ENCODE measurements around the gene KDM8. TPM values are rescaled to one million over a fixed set of nuclear protein-coding genes. Genes with fewer than 3 reads are reported as not detected.
A peak's percentile ranks its signal among the peaks of the same experiment; 100 is the strongest.

The KDM8 gene
- total RNA-seq = 8.3 and 10.3 TPM in 2 replicates
- long read RNA-seq, transcript KDM8-201 (8 exons, 2,462 nt) = major isoform, 9 of 21 reads
- long read RNA-seq, partial matches to known transcripts = 4 of 21 reads
- long read RNA-seq, other reads (novel, unspliced or antisense) = 8 of 21 reads

DNA sequence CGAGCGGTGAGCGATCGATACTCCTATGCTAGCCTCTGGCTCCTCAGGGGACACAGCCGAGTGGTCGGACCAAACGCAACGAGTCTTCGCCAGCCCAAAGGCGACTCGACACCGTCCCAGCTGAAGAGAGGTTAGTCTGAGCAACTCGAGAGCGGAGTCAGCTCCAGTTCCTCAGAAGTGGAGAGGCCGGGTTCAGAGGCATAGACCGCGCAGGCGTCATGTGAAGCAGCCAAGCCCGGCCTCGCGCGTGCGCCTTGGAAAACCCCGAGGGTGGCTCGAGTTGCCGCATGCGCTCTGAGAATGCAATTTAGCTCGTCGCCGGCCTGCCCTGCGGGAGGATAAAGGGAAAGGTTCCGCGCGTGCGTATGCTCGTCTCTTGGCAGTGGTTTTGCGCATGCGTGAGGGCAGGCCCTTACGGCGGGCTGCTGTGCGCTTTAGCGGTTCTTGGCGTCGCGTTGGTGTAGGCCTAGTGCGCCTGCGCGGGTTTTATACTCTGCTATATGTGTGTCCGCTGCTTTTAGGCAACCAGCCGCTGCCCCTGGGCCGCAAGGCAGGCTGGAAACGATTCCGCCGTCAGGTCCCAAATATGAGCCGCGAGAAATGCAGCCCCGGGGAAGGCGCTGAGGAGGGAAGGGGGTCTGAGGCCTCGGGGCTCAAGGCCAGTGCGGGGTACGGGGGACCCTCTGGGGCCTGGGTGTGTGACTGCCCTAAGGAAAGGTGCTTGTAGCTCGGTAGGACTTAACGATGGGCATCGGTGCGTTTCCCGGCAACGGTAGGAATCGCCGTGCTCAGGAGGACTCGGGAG lies at the start of gene KDM8:
Gene KDM8 (plus strand): TSS at position 20 of the 805 bp plus-strand sequence. CDS start 6,598 bp downstream, outside the sequence.
- no peaks in the 10 kb centered on the region for H3K27me3 Mint-ChIP-seq (ENCODE audit: unreplicated experiment)
- TF ChIP-seq, protein P1, sequence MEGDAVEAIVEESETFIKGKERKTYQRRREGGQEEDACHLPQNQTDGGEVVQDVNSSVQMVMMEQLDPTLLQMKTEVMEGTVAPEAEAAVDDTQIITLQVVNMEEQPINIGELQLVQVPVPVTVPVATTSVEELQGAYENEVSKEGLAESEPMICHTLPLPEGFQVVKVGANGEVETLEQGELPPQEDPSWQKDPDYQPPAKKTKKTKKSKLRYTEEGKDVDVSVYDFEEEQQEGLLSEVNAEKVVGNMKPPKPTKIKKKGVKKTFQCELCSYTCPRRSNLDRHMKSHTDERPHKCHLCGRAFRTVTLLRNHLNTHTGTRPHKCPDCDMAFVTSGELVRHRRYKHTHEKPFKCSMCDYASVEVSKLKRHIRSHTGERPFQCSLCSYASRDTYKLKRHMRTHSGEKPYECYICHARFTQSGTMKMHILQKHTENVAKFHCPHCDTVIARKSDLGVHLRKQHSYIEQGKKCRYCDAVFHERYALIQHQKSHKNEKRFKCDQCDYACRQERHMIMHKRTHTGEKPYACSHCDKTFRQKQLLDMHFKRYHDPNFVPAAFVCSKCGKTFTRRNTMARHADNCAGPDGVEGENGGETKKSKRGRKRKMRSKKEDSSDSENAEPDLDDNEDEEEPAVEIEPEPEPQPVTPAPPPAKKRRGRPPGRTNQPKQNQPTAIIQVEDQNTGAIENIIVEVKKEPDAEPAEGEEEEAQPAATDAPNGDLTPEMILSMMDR (IDR thresholded peaks at IDR 0.05) = no peak
- H3K4me1 Mint-ChIP-seq (ENCODE audit: unreplicated experiment) = peaks cover 28% of the 10 kb centered on the region
- no peaks in the 10 kb centered on the region for H3K36me3 Mint-ChIP-seq (ENCODE audit: unreplicated experiment)
- H3K9me3 Mint-ChIP-seq (ENCODE audit: unreplicated experiment) = no peaks in the 10 kb centered on the region
- DNase-seq (ENCODE audit: extremely low spot score, unreplicated experiment) = peak; percentile 100
- H3K4me3 Mint-ChIP-seq (ENCODE audit: unreplicated experiment) = peak within 1 kb of the TSS; percentile 98
- H3K27ac Mint-ChIP-seq (ENCODE audit: unreplicated experiment) = peak within 1 kb of the TSS; percentile 100

DNA sequence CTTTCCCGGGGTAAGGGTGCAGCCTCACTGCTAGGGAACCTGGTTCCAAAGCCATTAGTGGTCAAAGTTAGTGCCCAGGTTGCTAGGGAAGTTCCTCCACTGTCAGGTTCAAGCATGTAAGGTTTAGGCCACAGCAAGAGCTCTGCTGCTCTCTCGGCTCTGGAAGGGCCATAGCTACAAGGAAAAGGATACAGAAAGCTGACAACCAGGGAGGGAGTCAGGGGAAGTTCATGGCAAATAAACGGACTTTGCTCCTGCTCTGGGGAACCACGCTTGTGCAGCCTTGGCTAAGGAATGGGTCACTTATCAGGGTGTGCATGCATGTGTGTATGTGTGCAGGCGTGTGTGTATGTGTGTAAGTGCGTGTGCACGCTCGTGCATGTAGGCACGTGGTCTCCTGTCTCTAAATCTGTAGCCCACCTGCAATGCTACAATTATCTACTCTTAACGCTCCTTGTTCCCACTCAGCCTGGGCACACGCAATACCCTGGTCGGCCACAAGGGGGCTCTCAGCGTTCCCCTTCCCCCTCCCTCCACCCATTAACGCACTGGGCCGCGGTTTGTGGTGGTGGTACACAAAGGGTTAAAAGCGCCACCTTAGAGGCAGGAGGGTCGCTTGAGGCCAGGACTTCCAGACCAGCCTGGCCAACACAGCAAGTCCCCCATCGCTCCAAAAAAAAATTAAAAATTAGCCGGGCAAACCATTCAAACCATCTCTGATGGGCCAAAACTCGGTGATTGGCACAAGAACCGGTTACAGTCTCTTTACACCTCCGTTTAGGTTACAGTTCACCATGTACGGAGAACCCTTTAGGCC lies 48.4 kb upstream of the KDM8 start:
- Mint-ChIP-seq H3K4me1 (ENCODE audit: unreplicated experiment) (peaks cover 2% of the 10 kb centered on the region), H3K36me3 (ENCODE audit: unreplicated experiment) (no peaks in the 10 kb centered on the region), H3K27me3 (ENCODE audit: unreplicated experiment) (peaks cover 4% of the 10 kb centered on the region), H3K27ac (ENCODE audit: unreplicated experiment) (no peak overlapping the region), H3K9me3 (ENCODE audit: unreplicated experiment) (no peaks in the 10 kb centered on the region), H3K4me3 (ENCODE audit: unreplicated experiment) (no peak overlapping the region)
- TF ChIP-seq, protein P1 (IDR thresholded peaks at IDR 0.05) = peak; percentile 95
- no peak for DNase-seq (ENCODE audit: extremely low spot score, unreplicated experiment)

GRCh38 chr16:27156579-27156978 lies 46.7 kb upstream of the KDM8 start:
- H3K4me1 Mint-ChIP-seq (ENCODE audit: unreplicated experiment) = peaks cover 2% of the 10 kb centered on the region
- no peaks in the 10 kb centered on the region for H3K36me3 Mint-ChIP-seq (ENCODE audit: unreplicated experiment)
- DNase-seq (ENCODE audit: extremely low spot score, unreplicated experiment) = no peak
- peaks cover 4% of the 10 kb centered on the region for H3K27me3 Mint-ChIP-seq (ENCODE audit: unreplicated experiment)
- no peaks in the 10 kb centered on the region for H3K9me3 Mint-ChIP-seq (ENCODE audit: unreplicated experiment)
- H3K4me3 Mint-ChIP-seq (ENCODE audit: unreplicated experiment) = no peak overlapping the region
- H3K27ac Mint-ChIP-seq (ENCODE audit: unreplicated experiment) = no peak overlapping the region
- TF ChIP-seq, protein P1 (IDR thresholded peaks at IDR 0.05) = no peak

DNA sequence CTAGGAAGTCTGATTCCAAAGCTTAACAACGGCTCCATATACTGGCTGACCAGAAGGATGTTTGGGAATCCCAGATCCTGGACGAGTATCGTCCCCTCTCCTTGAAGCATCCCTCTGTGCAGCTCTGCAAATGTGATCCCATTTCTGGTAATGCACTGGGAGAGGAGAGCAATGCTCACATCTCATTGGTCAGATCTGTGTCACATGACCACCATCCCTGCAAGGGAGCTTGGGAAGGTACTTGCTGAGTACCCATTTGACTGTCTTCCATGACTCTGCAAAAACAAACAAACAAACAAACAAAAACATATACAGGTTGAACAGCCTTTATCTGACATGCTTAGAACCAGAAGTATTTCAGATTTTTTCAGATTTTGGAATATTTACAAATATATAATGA lies 41.9 kb upstream of the KDM8 start:
- Mint-ChIP-seq H3K36me3 (ENCODE audit: unreplicated experiment) (no peaks in the 10 kb centered on the region), H3K4me1 (ENCODE audit: unreplicated experiment) (peaks cover 2% of the 10 kb centered on the region), H3K27me3 (ENCODE audit: unreplicated experiment) (no peaks in the 10 kb centered on the region), H3K4me3 (ENCODE audit: unreplicated experiment) (no peak overlapping the region), H3K9me3 (ENCODE audit: unreplicated experiment) (peaks cover 2% of the 10 kb centered on the region), H3K27ac (ENCODE audit: unreplicated experiment) (no peak overlapping the region)
- TF ChIP-seq, protein P1 (IDR thresholded peaks at IDR 0.05) = no peak
- no peak for DNase-seq (ENCODE audit: extremely low spot score, unreplicated experiment)

- no peak for DNase-seq (ENCODE audit: extremely low spot score, unreplicated experiment)
- Mint-ChIP-seq H3K4me1 (ENCODE audit: unreplicated experiment) (peaks cover 2% of the 10 kb centered on the region), H3K36me3 (ENCODE audit: unreplicated experiment) (no peaks in the 10 kb centered on the region), H3K9me3 (ENCODE audit: unreplicated experiment) (peaks cover 2% of the 10 kb centered on the region), H3K4me3 (ENCODE audit: unreplicated experiment) (no peak overlapping the region), H3K27ac (ENCODE audit: unreplicated experiment) (no peak overlapping the region), H3K27me3 (ENCODE audit: unreplicated experiment) (no peaks in the 10 kb centered on the region)
- TF ChIP-seq, protein P1 (IDR thresholded peaks at IDR 0.05) = no peak
These were observed 39.0 kb upstream of the KDM8 start for GRCh38 chr16:27164352-27164751.

All from osteocyte (in vitro differentiated cells).